Testis (tissue), 2 donors: ENCODE data around the gene ZC3HAV1.
"Not testable (repeated sequence)": the region's sequence is repeated elsewhere in the genome, so short reads cannot be mapped to it uniquely, and the experiment has no call there.

ENCODE experiments used
- POLR2A ChIP-seq: fragments of 450-650 bp; IDR thresholded peaks from one replicate; pipeline ENCODE4 v1.6.1; 2017; ENCODE audit warnings: antibody characterized with exemption, mild to moderate bottlenecking, moderate library complexity
- TF ChIP-seq, protein P1 (sequence below), 3 experiments: fragments of 450-650 bp in 2 of 3; fragments of 200-600 bp in 1 of 3; sonication (generic) in 1 of 3; IDR thresholded peaks; one replicate each; pipeline ENCODE4 v1.5.1; 2016 to 2019; ENCODE audit warnings: antibody characterized with exemption in 3 of 3, mild to moderate bottlenecking in 2 of 3, moderate library complexity in 1 of 3

DNA sequence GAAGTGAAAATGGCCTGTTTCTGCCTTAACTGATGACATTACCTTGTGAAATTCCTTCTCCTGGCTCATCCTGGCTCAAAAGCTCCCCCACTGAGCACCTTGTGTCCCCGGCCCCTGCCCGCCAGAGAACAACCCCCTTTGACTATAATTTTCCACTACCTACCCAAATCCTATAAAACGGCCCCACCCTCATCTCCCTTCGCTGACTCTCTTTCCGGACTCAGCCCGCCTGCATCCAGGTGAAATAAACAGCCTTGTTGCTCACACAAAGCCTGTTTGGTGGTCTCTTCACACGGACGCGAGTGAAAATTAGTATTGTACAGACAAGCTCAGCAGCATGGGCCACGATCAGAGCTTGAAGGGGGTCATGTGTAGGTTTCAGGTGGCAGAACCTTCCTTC lies 16.0 kb downstream of the ZC3HAV1 start:
- TF ChIP-seq, protein P1, sequence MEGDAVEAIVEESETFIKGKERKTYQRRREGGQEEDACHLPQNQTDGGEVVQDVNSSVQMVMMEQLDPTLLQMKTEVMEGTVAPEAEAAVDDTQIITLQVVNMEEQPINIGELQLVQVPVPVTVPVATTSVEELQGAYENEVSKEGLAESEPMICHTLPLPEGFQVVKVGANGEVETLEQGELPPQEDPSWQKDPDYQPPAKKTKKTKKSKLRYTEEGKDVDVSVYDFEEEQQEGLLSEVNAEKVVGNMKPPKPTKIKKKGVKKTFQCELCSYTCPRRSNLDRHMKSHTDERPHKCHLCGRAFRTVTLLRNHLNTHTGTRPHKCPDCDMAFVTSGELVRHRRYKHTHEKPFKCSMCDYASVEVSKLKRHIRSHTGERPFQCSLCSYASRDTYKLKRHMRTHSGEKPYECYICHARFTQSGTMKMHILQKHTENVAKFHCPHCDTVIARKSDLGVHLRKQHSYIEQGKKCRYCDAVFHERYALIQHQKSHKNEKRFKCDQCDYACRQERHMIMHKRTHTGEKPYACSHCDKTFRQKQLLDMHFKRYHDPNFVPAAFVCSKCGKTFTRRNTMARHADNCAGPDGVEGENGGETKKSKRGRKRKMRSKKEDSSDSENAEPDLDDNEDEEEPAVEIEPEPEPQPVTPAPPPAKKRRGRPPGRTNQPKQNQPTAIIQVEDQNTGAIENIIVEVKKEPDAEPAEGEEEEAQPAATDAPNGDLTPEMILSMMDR (IDR thresholded peaks at IDR 0.05): not testable (repeated sequence)
- not testable (repeated sequence) for TF ChIP-seq POLR2A
